NOMO-1 (cell line): ENCODE data around the gene PSMB2.

Source experiments
- DNase-seq, 2 experiments: peaks; one replicate each; lab custom pipeline; 2025; ENCODE audit not compliant: unreplicated experiment in 2 of 2; lab: John Stamatoyannopoulos, UW

Gene PSMB2

DNA sequence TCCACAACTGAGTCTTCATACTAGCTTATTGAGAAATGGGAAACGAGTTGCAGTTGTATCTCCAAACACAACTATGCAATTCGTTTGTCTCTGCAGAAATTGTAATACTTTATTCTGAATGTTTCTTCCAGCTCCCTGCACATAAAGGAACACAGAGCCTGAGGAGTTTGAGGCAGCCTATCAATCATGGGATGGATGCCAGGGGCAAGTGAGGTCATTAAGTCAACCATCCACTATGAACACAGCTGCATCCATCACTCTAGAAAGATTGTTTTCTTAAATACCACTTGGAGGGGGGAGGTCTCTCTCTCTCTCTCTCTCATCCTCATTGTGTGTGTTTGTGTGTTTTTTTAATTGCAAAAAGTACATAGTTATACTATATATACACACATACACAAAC is 2.9 kb upstream of the PSMB2 start:
- DNase-seq, result no peak

DNA sequence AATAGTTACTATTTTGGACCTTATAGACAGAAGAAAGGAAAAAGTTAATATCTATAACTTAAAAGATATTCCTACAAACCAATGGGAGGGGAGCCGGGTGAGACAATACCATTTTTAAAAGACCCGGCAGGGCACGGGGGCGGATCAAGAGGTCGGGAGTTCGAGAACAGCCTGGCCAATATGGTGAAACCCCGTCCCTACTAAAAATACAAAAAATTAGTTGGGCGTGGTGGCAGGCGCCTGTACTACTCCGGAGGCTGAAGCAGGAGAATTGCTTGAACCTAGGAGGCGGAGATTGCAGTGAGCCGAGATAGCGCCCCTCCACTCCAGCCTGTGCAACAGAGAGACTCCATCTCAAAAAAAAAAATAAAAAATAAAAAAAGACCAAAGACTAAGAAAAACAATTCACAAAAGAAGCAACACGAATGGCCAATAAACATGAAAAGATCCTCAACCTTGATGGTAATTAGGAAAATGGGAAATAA is 1.2 kb upstream of the PSMB2 start:
- peak; percentile 11 to 34 for DNase-seq

DNA sequence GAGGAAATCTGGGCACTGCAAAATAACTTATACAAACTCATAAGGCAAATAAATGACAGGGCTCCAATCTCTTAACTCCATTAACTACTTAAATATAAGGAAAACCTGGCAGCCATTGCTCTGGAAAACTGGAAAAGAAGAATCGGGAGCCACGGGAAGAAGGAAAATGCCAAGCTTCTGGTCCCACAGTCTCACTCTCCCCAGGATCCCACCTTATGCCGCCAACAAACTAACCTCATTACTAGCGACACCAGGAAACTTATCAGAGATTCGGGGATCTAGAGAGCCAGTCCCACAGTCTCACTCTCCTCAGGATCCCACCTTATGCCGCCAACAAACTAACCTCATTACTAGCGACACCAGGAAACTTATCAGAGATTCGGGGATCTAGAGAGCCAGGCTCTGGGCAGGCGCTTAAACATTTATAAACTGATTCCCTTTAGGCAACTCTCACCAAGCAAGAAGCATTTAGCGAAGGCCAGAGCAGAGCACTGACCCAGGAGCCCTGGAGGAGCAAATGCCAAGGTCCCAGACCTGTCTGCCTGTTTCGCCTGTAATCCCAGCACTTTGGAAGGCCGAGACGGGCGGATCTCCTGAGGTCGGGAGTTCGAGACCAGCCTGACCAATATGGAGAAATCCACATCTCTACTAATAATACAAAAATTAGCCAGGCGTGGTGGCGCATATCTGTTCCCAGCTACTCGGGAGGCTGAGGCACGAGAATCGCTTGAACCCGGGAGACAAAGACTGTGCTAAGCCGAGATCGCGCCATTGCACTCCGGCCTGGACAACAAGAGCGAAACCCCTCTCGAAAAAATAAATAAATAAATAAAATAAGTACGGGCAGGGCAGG is 720 bp downstream of the PSMB2 start:
- no peak for DNase-seq

- DNase-seq, result peak; percentile 13 to 64
These were observed 3.9 kb downstream of the PSMB2 start for GRCh38 chr1:35637401-35637809.

- no peak for DNase-seq
These were observed 7.8 kb downstream of the PSMB2 start for GRCh38 chr1:35633547-35633946.

DNA sequence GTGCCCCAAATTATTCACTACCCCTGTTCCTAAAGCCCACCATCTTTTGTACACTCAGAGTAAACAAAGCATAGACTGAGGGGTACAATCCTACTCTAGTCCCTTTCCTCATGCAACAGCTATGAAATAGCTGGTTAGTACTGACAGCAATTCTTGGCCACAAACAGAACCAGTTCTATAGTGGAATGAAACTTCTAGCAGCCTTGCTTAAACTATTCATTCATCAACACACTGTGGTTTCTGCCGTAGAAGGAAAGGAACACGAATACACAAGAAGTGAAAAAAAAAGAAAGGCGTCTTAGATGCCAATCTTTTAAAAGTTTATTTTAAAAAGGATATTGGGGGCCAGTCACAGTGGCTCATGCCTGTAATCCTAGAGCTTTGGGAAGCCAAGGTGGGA is 9.9 kb downstream of the PSMB2 start:
- no peak for DNase-seq

- DNase-seq, result no peak
These were observed 12.3 kb downstream of the PSMB2 start for GRCh38 chr1:35629051-35629450.

GRCh38 chr1:35623832-35624231 is 17.5 kb downstream of the PSMB2 start:
- no peak for DNase-seq

GRCh38 chr1:35622510-35623178 is 18.7 kb downstream of the PSMB2 start:
- DNase-seq, result no peak

DNA sequence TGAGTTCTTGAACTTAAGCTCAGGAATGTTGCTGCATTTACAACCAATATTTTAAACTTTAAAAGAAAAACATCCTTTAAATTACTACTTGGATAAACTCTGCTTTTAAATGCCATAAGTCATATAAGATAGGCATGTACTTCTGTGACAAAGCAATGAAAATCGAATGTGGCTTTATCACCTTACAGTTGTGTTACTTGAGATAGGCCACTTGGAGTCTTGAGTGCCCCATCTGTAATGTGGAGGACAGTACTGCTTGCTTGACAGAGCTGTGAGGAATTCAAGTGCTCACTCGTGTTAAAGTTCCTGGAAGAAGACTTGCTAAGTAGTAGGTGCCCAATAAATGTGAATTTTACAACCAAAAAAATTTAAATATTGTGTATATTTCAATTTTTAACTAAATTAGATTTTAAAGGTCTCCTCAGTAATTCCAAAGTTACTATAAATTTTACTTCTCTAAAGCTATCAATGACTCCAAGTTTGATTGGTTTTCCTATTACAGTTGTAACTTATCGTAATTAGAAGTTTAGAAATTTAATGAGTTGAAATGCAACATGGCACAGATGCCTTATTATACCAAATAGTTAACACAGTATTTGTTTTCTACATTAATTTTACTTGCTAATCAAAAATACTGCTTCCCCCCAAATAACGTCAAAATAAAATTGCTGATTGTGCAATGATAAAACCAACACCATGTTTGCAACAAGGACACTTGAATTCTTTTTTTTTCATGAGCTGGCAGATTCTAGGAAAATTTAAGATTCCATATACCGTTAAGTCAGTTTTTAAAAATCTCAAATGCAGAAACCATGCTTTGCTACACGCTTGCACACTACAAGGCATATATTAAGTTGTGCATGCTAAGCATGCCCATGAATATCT is 21.8 kb downstream of the PSMB2 start:
- DNase-seq, result no peak

DNA sequence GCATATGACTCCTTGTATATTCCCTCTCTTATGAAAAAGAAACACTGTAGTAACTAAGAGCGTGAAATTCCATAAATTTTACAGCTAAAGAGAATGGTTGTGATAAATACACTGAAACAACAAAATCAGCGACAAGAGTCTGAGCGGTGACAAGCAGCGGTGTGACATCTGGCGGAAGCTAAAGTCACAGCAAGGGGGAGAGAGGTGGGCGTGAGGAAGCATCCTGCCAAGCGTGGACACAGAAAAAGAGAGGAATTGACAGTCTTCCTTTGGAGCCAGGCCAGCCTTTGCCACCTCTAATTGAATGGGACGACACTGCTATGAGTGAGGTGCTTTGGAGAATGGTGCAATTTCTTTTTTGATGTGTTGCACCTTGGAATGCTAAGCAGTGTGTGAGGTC is 25.9 kb downstream of the PSMB2 start:
- no peak for DNase-seq

GRCh38 chr1:35611655-35612054 is 29.7 kb downstream of the PSMB2 start:
- DNase-seq, result no peak

DNA sequence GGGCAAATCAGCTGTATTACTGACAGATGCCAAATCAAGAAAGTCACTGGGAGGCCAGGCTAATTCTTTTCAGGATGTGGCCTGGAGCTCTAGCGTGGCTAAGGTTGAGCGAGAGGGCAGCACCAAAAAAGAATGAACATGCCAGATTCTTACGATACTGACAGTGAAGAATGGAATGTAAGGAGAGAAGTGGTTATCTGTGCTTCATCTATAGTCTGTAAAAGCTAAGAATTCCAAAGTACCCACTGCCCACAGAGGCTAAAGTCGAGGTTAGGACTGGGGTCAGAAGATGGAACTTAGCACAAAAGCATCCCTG is 35.5 kb downstream of the PSMB2 start:
- no peak for DNase-seq

- DNase-seq, result no peak
These were observed 36.1 kb downstream of the PSMB2 start for GRCh38 chr1:35605071-35605866.

- no peak for DNase-seq
These were observed 37.4 kb downstream of the PSMB2 start for GRCh38 chr1:35603941-35604340.

GRCh38 chr1:35603468-35603867 is 37.9 kb downstream of the PSMB2 start:
- DNase-seq, result no peak

DNA sequence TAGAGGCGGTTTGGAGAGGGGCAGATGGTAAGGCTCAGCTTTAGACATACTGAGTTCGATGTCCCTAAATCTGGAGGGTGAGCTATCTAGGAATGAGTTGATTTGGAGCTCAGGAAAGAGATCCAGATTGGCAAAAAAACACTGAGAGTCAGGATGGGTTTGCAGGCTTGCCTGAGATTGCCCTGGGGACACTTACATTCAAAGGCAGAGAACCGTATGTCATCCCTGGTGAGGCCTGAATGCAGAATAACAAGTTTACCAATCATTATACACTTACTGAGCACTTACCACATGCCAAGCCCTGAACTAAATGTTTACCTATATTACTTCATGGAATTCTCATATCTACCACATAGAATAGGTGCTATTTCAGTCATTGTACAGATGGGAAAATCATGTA is 40.7 kb downstream of the PSMB2 start:
- DNase-seq, result no peak

GRCh38 chr1:35599411-35599810 is 41.9 kb downstream of the PSMB2 start:
- no peak for DNase-seq

- DNase-seq, result no peak
These were observed 42.4 kb downstream of the PSMB2 start for GRCh38 chr1:35598895-35599294.

GRCh38 chr1:35597870-35598269 is 43.5 kb downstream of the PSMB2 start:
- no peak for DNase-seq

DNA sequence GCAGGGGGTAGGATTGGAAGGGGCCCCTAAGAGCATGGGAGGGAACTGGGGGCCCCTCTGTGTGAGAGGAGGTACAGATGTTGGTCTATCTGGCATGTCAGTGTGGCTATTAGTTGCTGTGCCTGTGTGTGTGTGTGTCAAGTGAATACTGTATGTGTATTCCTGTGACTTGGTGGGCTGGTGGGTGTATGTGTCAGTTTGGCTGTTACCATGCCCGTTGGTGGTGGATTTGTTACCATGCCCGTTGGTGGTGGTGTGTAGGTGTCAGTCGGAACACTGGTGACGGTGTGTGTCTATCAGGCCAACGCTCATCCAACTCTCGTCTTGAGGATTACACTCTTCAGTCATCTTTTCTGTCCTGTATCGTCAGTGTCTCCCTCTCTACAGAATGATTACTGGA is 45.6 kb downstream of the PSMB2 start:
- DNase-seq, result no peak
